Activated CD4-positive, alpha-beta T cell treated with anti-CD3 and anti-CD28 coated beads, Interleukin-2, amount 50 U/mL, for 24 hours (primary cell): ENCODE measurements around the gene OR11A1.

Source experiments
- DNase-seq, 2 donors: peaks; one replicate each; pipeline ENCODE4 v3.0.0-alpha.2; 2020; ENCODE audit warnings: low read depth in 1 of 2, low spot score in 1 of 2

Gene OR11A1, protein sequence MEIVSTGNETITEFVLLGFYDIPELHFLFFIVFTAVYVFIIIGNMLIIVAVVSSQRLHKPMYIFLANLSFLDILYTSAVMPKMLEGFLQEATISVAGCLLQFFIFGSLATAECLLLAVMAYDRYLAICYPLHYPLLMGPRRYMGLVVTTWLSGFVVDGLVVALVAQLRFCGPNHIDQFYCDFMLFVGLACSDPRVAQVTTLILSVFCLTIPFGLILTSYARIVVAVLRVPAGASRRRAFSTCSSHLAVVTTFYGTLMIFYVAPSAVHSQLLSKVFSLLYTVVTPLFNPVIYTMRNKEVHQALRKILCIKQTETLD

GRCh38 chr6:29456971-29457370 lies at the start of gene OR11A1, which contains the start of gene OR2H1:
TSS of gene OR11A1 (minus strand) at chr6:29457071. CDS start at chr6:29427641, 29,430 bp downstream.
TSS of gene OR2H1 (plus strand) at chr6:29457155. CDS start at chr6:29461770, 4,615 bp downstream.
- no peak for DNase-seq

- DNase-seq, result no peak
Observed at GRCh38 chr6:29506446-29507067, 49.7 kb upstream of the OR11A1 start.

GRCh38 chr6:29505808-29506207 lies 48.9 kb upstream of the OR11A1 start:
- no peak for DNase-seq

GRCh38 chr6:29504961-29505360 lies 48.1 kb upstream of the OR11A1 start:
- DNase-seq, result no peak

GRCh38 chr6:29502597-29502996 lies 45.7 kb upstream of the OR11A1 start:
- no peak for DNase-seq

- DNase-seq, result no peak
Observed at GRCh38 chr6:29502181-29502580, 45.3 kb upstream of the OR11A1 start.

GRCh38 chr6:29501106-29501505 lies 44.2 kb upstream of the OR11A1 start:
- DNase-seq, result no peak

- no peak for DNase-seq
Observed at GRCh38 chr6:29500594-29500993, 43.7 kb upstream of the OR11A1 start.

- DNase-seq, result no peak
Observed at GRCh38 chr6:29499704-29500103, 42.8 kb upstream of the OR11A1 start.

DNA sequence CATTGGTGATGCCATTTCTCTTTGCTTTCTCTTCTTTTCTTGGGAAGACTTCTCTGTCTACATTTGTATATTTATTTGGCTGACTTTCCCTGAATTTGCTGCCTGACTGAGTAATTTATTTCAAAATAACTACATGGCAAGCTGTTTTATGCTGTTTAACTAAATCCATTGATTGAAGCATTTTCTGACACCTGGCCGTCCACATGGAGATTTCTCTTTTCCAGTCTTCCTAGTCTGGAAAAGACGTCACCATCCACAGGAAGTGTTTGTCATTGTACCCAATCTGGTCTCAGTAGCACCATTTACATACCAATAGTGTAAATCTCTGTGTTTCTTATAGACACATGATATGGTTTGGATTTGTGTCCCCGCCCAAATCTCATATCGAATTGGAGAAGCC lies 40.1 kb upstream of the OR11A1 start:
- DNase-seq, result no peak

- no peak for DNase-seq
Observed at GRCh38 chr6:29495571-29495970, 38.7 kb upstream of the OR11A1 start.

- DNase-seq, result no peak
Observed at GRCh38 chr6:29494131-29494530, 37.3 kb upstream of the OR11A1 start.

- DNase-seq, result no peak
Observed at GRCh38 chr6:29493261-29493660, 36.4 kb upstream of the OR11A1 start.

- no peak for DNase-seq
Observed at GRCh38 chr6:29491574-29491973, 34.7 kb upstream of the OR11A1 start.

GRCh38 chr6:29490552-29490951 lies 33.7 kb upstream of the OR11A1 start:
- DNase-seq, result no peak

- no peak for DNase-seq
Observed at GRCh38 chr6:29490055-29490454, 33.2 kb upstream of the OR11A1 start.

DNA sequence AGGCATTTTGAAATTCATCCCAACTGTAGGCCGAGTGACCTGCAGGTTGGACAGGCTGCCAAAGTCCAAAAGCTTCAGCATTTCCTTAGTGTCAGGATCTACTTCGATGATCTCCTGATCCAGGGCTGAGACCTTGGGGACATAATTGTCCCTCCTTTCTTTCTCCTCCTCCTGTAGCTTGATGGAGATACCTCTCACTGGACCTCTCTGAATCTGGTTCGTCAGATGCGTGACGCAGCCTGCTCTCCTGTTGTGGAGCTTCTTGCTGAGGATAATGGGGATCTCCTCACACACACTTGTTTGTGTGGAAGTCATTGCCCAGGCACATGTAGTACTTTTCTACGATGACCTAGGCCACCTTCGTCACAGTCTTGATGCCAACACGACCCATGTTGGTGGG lies 32.4 kb upstream of the OR11A1 start:
- DNase-seq, result no peak

GRCh38 chr6:29488874-29489273 lies 32.0 kb upstream of the OR11A1 start:
- DNase-seq, result no peak

- DNase-seq, result no peak
Observed at GRCh38 chr6:29487660-29488059, 30.8 kb upstream of the OR11A1 start, which contains the start of gene MAS1L. TSS of gene MAS1L (minus strand) at chr6:29487956. CDS start at chr6:29487902, 54 bp downstream.

DNA sequence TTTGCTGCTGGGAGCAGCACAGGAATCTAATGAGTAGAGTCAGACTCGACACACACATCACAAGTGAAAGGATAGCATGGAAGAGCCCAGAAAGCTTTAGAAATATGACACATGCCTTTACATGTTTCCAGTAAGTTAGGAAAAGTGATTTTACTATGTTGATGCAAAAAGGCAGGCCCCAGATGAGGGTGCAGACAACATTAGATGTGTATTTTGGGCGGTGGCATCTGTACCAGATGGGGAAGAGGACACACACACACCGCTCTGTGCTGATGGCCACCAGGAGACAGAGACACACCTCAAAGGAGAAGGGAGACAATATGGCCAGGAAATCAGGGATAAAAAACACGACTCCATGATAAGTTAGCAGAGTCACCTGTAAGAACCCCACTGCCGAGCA lies 30.3 kb upstream of the OR11A1 start:
- DNase-seq, result no peak

- DNase-seq, result no peak
Observed at GRCh38 chr6:29486577-29486976, 29.7 kb upstream of the OR11A1 start.

DNA sequence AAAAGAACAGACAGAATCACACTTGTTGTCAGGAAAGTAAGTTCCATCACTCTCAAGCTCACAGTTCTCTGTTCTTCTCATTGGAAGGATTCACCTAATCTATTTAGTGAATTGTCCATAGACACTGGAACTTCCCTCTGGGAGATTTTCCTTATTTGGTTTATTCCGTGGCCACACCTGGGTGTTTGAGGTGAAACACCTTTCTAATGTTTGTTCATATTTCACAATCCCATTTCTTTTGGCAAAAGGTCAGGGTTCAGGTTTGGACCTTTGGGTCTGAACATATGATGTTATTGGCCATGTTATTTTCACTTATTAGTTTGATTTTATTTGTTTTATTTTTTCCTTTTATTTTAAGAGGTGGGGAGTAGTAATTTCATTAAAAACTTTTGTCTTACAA lies 26.9 kb upstream of the OR11A1 start:
- DNase-seq, result no peak

- no peak for DNase-seq
Observed at GRCh38 chr6:29483186-29483585, 26.3 kb upstream of the OR11A1 start.
